SK-N-SH (cell line): ENCODE measurements around the gene PAX3. TPM values are rescaled to one million over a fixed set of nuclear protein-coding genes. Genes with fewer than 3 reads are reported as not detected.

ENCODE experiments used
- CTCF ChIA-PET: fragments of 300-600, 350-600 bp; formaldehyde crosslinking; extraction: SDS; loops from one replicate; lab custom pipeline; 2021; lab: Yijun Ruan, JAX
- POLR2A ChIA-PET: fragments of 350-600 bp; sonication (Branson Sonifier 250); formaldehyde crosslinking; extraction: SDS; loops from one replicate; lab custom pipeline; 2020; ENCODE audit warnings: antibody characterized with exemption, inconsistent platforms; lab: Yijun Ruan, JAX
- DNase-seq: peaks from one replicate; pipeline ENCODE4 v3.0.0; 2012
- H2AFZ ChIP-seq: fragments of 200-600 bp; sonication (generic); 2 replicates; pipeline ENCODE4 v1.8.1; 2016; ENCODE audit warnings: antibody characterized with exemption, mild to moderate bottlenecking, low read depth
- H3F3A ChIP-seq: fragments of 200-600 bp; sonication (generic); replicated peaks from 2 replicates; pipeline ENCODE3; 2016; ENCODE audit warnings: antibody characterized with exemption, mild to moderate bottlenecking; ENCODE audit not compliant: insufficient read depth
- H3K27ac ChIP-seq, 2 experiments: fragments of 200-500 bp in 1 of 2; fragments of 200-600 bp in 1 of 2; sonication (Bioruptor generic) in 1 of 2; sonication (generic), shearing (Covaris generic) in 1 of 2; 2 replicates each; pipeline versions ENCODE4 v1.5.1 to v1.6.1; 2014 to 2016; ENCODE audit warnings: low read depth in 2 of 2, inconsistent platforms in 1 of 2, low read length in 1 of 2, mild to moderate bottlenecking in 1 of 2, mixed read lengths in 1 of 2
- H3K27me3 ChIP-seq: fragments of 200-600 bp; sonication (generic), shearing (Covaris generic); 2 replicates; pipeline ENCODE4 v1.6.1; 2016; ENCODE audit warnings: mixed run types; ENCODE audit not compliant: insufficient read depth
- H3K36me3 ChIP-seq, 2 experiments: fragments of 200-500 bp in 1 of 2; fragments of 200-600 bp in 1 of 2; sonication (Bioruptor generic) in 1 of 2; sonication (generic) in 1 of 2; replicated peaks in 1 of 2; 2 replicates each; pipeline versions ENCODE3 to v1.5.1; 2014 to 2016; ENCODE audit warnings: low read length in 1 of 2, mild to moderate bottlenecking in 1 of 2; ENCODE audit not compliant: insufficient read depth in 2 of 2, control insufficient read depth in 1 of 2
- H3K4me1 ChIP-seq, 2 experiments: fragments of 200-500 bp in 1 of 2; fragments of 200-600 bp in 1 of 2; sonication (Bioruptor generic) in 1 of 2; sonication (generic), shearing (Covaris generic) in 1 of 2; 2 replicates each; pipeline versions ENCODE4 v1.5.1 to v1.6.1; 2014 to 2016; ENCODE audit warnings: low read depth in 1 of 2, low read length in 1 of 2, mixed run types in 1 of 2; ENCODE audit not compliant: insufficient read depth in 2 of 2, control insufficient read depth in 1 of 2
- H3K4me2 ChIP-seq: fragments of 200-600 bp; sonication (generic), shearing (Covaris generic); 2 replicates; pipeline ENCODE4 v1.6.1; 2017; ENCODE audit warnings: mixed run types
- H3K4me3 ChIP-seq, 2 experiments: fragments of 200-500 bp in 1 of 2; fragments of 200-600 bp in 1 of 2; sonication (Bioruptor generic) in 1 of 2; sonication (generic), shearing (Covaris generic) in 1 of 2; 2 replicates each; pipeline versions ENCODE4 v1.5.1 to v1.8.1; 2014 to 2016; ENCODE audit warnings: low read depth in 2 of 2, inconsistent platforms in 1 of 2, low read length in 1 of 2, mild to moderate bottlenecking in 1 of 2, mixed read lengths in 1 of 2, moderate library complexity in 1 of 2
- H3K79me2 ChIP-seq: fragments of 200-600 bp; sonication (generic); 2 replicates; pipeline ENCODE4 v1.8.1; 2017; ENCODE audit warnings: mild to moderate bottlenecking; ENCODE audit not compliant: insufficient read depth
- H3K9ac ChIP-seq: fragments of 200-600 bp; sonication (generic); 2 replicates; pipeline ENCODE4 v1.6.1; 2017; ENCODE audit warnings: mixed run types
- H3K9me2 ChIP-seq: fragments of 200-600 bp; sonication (generic); 2 replicates; pipeline ENCODE4 v1.6.1; 2017; ENCODE audit warnings: mixed run types
- H3K9me3 ChIP-seq: fragments of 200-600 bp; sonication (generic); 2 replicates; pipeline ENCODE4 v1.6.1; 2017; ENCODE audit warnings: mixed run types, mild to moderate bottlenecking, moderate library complexity
- H4K20me1 ChIP-seq: fragments of 200-600 bp; sonication (generic); 2 replicates; pipeline ENCODE4 v1.6.1; 2017; ENCODE audit warnings: mild to moderate bottlenecking, mixed run types; ENCODE audit not compliant: insufficient read depth
- EP300 ChIP-seq, 2 experiments: IDR thresholded peaks; 2 replicates each; pipeline versions ENCODE4 v1.4.0 to v1.6.1; 2012; ENCODE audit warnings: borderline replicate concordance in 1 of 2, low read depth in 1 of 2, low read length in 1 of 2
- EZH2phosphoT487 ChIP-seq: fragments of 200-600 bp; sonication (generic); IDR thresholded peaks from 2 replicates; pipeline ENCODE4 v1.6.1; 2017; ENCODE audit warnings: low read depth, mixed run types, mild to moderate bottlenecking, antibody characterized with exemption, moderate library complexity, borderline replicate concordance
- FOXM1 ChIP-seq: IDR thresholded peaks from 2 replicates; pipeline ENCODE4 v1.4.0; 2012; ENCODE audit warnings: low read depth, mild to moderate bottlenecking
- GABPA ChIP-seq: IDR thresholded peaks from 2 replicates; pipeline ENCODE4 v1.4.0; 2012; ENCODE audit warnings: low read depth, mild to moderate bottlenecking
- GATA2 ChIP-seq: sonication (generic); formaldehyde crosslinking; IDR thresholded peaks from 2 replicates; pipeline ENCODE4 v1.5.0; 2020; ENCODE audit warnings: mild to moderate bottlenecking, missing genetic modification reagents
- NFIC ChIP-seq: IDR thresholded peaks from 2 replicates; pipeline ENCODE4 v1.4.0; 2012; ENCODE audit warnings: borderline replicate concordance
- RAD21 ChIP-seq: IDR thresholded peaks from 2 replicates; pipeline ENCODE4 v1.6.1; 2012; ENCODE audit warnings: mild to moderate bottlenecking, low read length
- TCF12 ChIP-seq: IDR thresholded peaks from 2 replicates; pipeline ENCODE4 v1.4.0; 2012
- TEAD4 ChIP-seq: IDR thresholded peaks from 2 replicates; pipeline ENCODE4 v1.4.0; 2012; ENCODE audit warnings: mild to moderate bottlenecking, borderline replicate concordance; ENCODE audit not compliant: insufficient read depth
- WGBS: methylation state at CpG from one replicate; pipeline ENCODE4 v1.1.6; 2017; ENCODE audit warnings: low lambda C conversion rate; 5-methylcytosine and 5-hydroxymethylcytosine counted together
- polyA plus RNA-seq, 3 experiments: library from polyadenylated mRNA; depleted of rRNA; stranded (reverse); fragments of >200 nt; gene quantifications; 2 replicates each; pipeline ENCODE4 v1.2.3, GENCODE V29; 2012
- TF ChIP-seq, protein P1 (sequence below): IDR thresholded peaks from 2 replicates; pipeline ENCODE4; 2012
- TF ChIP-seq, protein P2 (sequence below): IDR thresholded peaks from 2 replicates; pipeline ENCODE4 v1.6.1; 2012; ENCODE audit warnings: mild to moderate bottlenecking, low read depth, low read length, moderate library complexity
- TF ChIP-seq, protein P3 (sequence below): fragments of 200-600 bp; sonication (generic); IDR thresholded peaks from 2 replicates; pipeline ENCODE4 v1.6.1; 2017; ENCODE audit warnings: antibody characterized with exemption, mild to moderate bottlenecking, moderate library complexity

The PAX3 gene
- polyA plus RNA-seq, 1 of the 3 experiments (the other 2 are of a cell fraction), result not detected

DNA sequence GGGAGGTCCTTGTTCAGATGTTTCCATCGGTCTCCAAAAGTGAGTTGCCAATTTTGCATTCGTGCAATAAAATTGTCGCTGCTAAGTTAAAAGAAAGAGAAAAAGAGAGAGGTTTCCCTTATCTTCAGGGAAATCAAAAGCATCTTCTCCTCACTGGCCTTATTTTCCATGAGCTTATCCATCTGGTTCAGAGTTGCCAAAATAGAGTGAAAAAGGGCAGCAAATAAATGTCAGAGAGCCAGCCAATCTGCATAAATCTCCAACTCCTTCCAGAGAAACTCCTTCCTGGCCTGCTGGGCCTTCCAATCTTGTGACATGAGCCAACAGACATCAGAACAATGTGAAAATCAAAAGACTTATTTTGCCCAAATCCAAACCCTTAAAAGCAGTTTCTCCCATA lies 28.4 kb downstream of the PAX3 start:
- Histone ChIP-seq H3K27me3 (0 out of 2 replicates have a peak, but pooled peaks cover 4% of the 10 kb centered on the region), H3K36me3 (no peaks in the 10 kb centered on the region), H3K4me1 (no peaks in the 10 kb centered on the region; a peak in 1 of 4 replicates), H3K9me3 (no peaks in the 10 kb centered on the region), H3K27ac (no peak overlapping the region), H3F3A (no peaks in the 10 kb centered on the region), H3K9me2 (no peaks in the 10 kb centered on the region), H3K4me2 (no peak overlapping the region), H3K4me3 (no peak overlapping the region)
- 30% methylated on average over 3 of the region's 3 CpGs for WGBS
- TF ChIP-seq NFIC (no peak), GATA2 (CRISPR knock-in tag) (no peak)
- TF ChIP-seq, protein P1, sequence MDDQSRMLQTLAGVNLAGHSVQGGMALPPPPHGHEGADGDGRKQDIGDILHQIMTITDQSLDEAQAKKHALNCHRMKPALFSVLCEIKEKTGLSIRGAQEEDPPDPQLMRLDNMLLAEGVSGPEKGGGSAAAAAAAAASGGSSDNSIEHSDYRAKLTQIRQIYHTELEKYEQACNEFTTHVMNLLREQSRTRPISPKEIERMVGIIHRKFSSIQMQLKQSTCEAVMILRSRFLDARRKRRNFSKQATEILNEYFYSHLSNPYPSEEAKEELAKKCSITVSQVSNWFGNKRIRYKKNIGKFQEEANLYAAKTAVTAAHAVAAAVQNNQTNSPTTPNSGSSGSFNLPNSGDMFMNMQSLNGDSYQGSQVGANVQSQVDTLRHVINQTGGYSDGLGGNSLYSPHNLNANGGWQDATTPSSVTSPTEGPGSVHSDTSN, result no peak
- TF ChIP-seq, all 33 proteins: peak for 0
- H3K9ac ChIP-seq, result no peak overlapping the region
- H3K79me2 ChIP-seq, result no peaks in the 10 kb centered on the region
- ChIA-PET POLR2A (no interaction called here), CTCF (interaction anchor here (1.0 kb wide), 1 partner anchor 14 kb away, joined by 3 read pairs; no protein-coding TSS in a partner anchor)
- no peak for DNase-seq
- H4K20me1 ChIP-seq, result no peaks in the 10 kb centered on the region
- H2AFZ ChIP-seq, result no peak overlapping the region

DNA sequence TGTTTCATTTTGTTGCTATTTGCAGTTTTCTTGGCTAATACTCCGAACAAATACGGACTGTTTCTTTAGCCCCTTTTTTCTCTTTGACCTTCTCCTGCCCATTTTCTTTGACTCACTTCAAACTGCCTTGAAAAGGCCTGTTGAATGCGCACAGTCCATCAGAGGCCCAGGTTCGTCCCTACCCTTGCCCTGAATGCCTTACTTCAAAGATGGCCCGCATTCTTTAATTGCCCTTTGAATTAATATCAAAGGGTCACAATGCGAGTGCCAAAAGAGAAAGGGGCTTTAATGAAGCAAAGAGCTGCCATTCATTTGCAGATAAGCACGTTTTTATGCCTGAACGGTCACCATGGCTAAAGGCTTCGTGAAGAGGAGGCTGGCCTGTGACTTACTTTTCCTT lies 29.7 kb downstream of the PAX3 start:
- CTCF ChIA-PET, result no interaction called here
- Histone ChIP-seq H3K27me3 (0 out of 2 replicates have a peak, but pooled peaks cover 4% of the 10 kb centered on the region), H3K9me3 (no peaks in the 10 kb centered on the region), H3K36me3 (no peaks in the 10 kb centered on the region), H3K4me3 (no peak overlapping the region), H3F3A (no peaks in the 10 kb centered on the region), H4K20me1 (no peaks in the 10 kb centered on the region), H3K9ac (no peak overlapping the region), H3K4me1 (no peaks in the 10 kb centered on the region; a peak in 1 of 4 replicates), H3K27ac (no peak overlapping the region), H2AFZ (no peak overlapping the region), H3K4me2 (no peak overlapping the region), H3K79me2 (no peaks in the 10 kb centered on the region), H3K9me2 (no peaks in the 10 kb centered on the region)
- TF ChIP-seq GATA2 (CRISPR knock-in tag), result no peak
- no peak for TF ChIP-seq EP300 (IDR thresholded peaks at IDR 0.05; ENCODE audit: borderline replicate concordance in 1 of 2, low read depth in 1 of 2, low read length in 1 of 2)
- TF ChIP-seq TCF12, result no peak
- TF ChIP-seq, protein P2, sequence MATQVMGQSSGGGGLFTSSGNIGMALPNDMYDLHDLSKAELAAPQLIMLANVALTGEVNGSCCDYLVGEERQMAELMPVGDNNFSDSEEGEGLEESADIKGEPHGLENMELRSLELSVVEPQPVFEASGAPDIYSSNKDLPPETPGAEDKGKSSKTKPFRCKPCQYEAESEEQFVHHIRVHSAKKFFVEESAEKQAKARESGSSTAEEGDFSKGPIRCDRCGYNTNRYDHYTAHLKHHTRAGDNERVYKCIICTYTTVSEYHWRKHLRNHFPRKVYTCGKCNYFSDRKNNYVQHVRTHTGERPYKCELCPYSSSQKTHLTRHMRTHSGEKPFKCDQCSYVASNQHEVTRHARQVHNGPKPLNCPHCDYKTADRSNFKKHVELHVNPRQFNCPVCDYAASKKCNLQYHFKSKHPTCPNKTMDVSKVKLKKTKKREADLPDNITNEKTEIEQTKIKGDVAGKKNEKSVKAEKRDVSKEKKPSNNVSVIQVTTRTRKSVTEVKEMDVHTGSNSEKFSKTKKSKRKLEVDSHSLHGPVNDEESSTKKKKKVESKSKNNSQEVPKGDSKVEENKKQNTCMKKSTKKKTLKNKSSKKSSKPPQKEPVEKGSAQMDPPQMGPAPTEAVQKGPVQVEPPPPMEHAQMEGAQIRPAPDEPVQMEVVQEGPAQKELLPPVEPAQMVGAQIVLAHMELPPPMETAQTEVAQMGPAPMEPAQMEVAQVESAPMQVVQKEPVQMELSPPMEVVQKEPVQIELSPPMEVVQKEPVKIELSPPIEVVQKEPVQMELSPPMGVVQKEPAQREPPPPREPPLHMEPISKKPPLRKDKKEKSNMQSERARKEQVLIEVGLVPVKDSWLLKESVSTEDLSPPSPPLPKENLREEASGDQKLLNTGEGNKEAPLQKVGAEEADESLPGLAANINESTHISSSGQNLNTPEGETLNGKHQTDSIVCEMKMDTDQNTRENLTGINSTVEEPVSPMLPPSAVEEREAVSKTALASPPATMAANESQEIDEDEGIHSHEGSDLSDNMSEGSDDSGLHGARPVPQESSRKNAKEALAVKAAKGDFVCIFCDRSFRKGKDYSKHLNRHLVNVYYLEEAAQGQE, result no peak
- TF ChIP-seq TEAD4, result no peak
- TF ChIP-seq FOXM1, result no peak
- TF ChIP-seq, protein P3, sequence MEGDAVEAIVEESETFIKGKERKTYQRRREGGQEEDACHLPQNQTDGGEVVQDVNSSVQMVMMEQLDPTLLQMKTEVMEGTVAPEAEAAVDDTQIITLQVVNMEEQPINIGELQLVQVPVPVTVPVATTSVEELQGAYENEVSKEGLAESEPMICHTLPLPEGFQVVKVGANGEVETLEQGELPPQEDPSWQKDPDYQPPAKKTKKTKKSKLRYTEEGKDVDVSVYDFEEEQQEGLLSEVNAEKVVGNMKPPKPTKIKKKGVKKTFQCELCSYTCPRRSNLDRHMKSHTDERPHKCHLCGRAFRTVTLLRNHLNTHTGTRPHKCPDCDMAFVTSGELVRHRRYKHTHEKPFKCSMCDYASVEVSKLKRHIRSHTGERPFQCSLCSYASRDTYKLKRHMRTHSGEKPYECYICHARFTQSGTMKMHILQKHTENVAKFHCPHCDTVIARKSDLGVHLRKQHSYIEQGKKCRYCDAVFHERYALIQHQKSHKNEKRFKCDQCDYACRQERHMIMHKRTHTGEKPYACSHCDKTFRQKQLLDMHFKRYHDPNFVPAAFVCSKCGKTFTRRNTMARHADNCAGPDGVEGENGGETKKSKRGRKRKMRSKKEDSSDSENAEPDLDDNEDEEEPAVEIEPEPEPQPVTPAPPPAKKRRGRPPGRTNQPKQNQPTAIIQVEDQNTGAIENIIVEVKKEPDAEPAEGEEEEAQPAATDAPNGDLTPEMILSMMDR, result no peak
- TF ChIP-seq GABPA, result no peak
- no peak for TF ChIP-seq RAD21
- no peak for TF ChIP-seq EZH2phosphoT487
- no peak for DNase-seq
- WGBS, result 11% methylated on average over 9 of the region's 9 CpGs
- POLR2A ChIA-PET, result no interaction called here
